Right forelimb (tissue), 1 donor: ENCODE data around the gene ALCAM.

Experiments used
- DNase-seq: peaks from one replicate; pipeline ENCODE4 v3.0.0-alpha.2; 2018

The ALCAM gene

GRCh38 chr3:105497386-105497785, 130.7 kb downstream of the ALCAM start:
- no peak for DNase-seq

GRCh38 chr3:105499961-105500360, 133.3 kb downstream of the ALCAM start:
- DNase-seq = no peak

DNA sequence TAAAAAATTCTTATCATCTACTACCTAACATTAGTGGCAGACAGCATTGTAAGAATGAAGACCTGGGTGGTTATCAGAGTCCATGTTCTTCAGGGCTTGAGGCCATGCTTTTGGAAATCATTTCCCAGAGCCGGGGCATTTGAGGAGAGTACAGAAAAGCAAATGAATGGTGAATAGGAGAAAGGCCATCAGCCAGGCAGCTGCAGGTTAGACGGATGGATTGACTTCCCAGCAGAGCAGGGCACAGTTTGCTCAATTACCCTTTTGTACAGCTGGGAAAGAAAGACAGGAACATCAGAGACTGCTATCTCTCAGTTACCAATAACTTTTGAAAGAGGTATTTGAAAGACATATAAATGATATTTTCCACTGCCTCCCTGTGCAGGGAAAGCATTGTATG, 135.6 kb downstream of the ALCAM start:
- no peak for DNase-seq

GRCh38 chr3:105503191-105503593, 136.5 kb downstream of the ALCAM start:
- no peak for DNase-seq

GRCh38 chr3:105504440-105504951, 137.8 kb downstream of the ALCAM start:
- DNase-seq = no peak

DNA sequence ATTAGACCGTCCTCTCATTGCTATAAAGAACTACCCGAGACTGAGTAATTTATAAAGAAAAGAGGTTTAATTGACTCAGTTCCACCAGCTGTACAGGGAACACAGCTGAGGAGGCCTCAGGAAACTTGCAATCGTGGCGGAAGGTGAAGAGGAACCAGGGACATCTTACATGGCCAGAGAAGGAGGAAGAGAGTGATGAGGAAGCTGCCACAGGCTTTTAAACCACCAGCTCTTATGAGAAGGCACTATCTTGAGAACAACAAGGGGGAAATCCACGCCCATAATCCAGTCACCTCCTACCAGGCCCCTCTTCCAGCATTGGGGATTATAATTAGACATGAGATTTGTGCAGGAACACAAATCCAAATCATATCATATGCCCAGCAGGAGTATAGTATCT, 138.5 kb downstream of the ALCAM start:
- no peak for DNase-seq

GRCh38 chr3:105511031-105511430, 144.3 kb downstream of the ALCAM start:
- no peak for DNase-seq

DNA sequence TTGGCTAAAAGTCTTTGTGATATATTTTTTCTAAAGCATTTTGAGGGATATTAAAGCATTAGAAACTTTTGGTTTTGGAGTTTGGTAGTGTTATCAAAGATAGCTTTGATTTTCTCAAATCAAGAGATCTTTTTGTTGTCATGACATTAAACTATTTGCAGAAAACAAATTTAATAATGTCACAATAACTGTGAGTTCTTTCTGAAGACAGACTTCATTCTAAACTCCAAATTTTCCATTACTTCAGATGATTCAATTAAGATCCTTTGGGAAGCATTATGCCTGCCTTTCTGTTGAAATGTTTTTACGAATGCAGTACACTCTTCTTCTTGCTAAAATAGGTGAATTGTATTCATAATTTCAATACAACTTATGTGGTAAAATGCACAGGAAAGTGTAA, 145.4 kb downstream of the ALCAM start:
- no peak for DNase-seq

GRCh38 chr3:105513042-105513441, 146.3 kb downstream of the ALCAM start:
- no peak for DNase-seq

DNA sequence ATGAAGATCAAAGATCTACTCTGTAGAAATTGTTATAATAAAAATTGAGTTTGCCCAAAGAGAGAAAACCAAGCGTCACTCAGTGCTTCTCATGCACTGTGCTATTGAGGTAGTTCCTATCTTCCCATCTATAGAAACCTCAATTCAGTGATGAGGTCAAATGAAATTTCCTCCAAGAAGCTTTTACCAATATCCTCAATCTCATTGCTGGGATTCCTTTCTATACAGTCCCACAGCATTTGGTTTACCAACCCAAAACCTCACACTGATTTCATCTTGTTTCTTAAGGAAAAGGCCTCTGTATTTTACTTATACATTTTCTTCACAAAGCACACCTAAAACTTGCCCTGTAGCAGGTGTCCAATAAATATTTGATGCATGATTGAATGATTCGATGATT, 147.2 kb downstream of the ALCAM start:
- DNase-seq = no peak

GRCh38 chr3:105515372-105515771, 148.7 kb downstream of the ALCAM start:
- no peak for DNase-seq

- DNase-seq = no peak
These were observed 150.3 kb downstream of the ALCAM start for GRCh38 chr3:105516972-105517371.

- no peak for DNase-seq
These were observed 151.5 kb downstream of the ALCAM start for GRCh38 chr3:105518203-105518602.

DNA sequence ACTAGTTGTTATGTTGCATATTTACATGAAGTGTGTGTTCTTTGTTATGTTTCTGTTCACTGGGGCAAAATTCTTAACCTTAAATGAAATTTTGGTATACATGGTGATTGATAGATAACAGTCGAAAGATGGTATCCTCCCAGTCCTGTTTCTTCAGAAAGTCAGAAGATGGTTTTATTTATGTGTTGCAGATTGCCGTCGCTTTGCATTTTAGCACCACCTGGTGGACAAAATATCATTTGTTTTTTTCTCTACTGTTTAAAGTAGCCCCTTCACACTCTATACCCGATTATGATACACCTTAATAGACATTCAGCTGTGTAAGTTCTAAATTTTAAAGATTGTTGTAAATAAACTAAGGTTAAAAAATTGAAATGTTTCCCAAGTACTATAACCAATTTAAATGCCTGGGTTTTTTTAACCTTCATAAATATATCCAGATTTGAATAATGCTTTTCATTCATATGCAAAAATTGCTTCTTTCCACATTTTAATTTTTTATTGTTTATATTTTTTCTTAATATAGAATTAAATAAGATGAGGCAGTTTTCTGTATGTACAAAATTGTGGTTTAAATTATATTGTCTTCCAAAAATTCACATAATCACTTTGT, 152.2 kb downstream of the ALCAM start:
- DNase-seq = no peak

DNA sequence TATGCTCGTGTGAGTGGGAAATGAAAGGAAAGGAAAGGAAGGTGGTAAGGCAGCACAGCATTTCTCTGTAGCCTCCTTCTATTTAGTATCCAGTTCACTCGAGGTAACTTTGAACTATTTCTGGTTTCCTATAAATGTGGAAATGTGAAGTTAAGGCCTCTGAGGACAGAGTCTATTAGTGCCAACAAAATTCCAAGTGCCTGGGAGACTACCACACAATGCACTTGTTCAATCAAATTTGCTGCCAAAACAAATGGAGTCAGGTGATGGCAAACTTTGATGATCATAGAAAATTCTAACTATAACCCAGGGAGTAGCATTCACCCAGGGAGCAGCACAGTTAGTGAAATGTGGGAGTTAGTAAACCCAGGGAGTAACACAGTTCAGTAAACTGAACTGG, 155.1 kb downstream of the ALCAM start:
- DNase-seq = no peak

- DNase-seq = no peak
These were observed 156.8 kb downstream of the ALCAM start for GRCh38 chr3:105523501-105523900.

- DNase-seq = no peak
These were observed 158.8 kb downstream of the ALCAM start for GRCh38 chr3:105525531-105525930.

DNA sequence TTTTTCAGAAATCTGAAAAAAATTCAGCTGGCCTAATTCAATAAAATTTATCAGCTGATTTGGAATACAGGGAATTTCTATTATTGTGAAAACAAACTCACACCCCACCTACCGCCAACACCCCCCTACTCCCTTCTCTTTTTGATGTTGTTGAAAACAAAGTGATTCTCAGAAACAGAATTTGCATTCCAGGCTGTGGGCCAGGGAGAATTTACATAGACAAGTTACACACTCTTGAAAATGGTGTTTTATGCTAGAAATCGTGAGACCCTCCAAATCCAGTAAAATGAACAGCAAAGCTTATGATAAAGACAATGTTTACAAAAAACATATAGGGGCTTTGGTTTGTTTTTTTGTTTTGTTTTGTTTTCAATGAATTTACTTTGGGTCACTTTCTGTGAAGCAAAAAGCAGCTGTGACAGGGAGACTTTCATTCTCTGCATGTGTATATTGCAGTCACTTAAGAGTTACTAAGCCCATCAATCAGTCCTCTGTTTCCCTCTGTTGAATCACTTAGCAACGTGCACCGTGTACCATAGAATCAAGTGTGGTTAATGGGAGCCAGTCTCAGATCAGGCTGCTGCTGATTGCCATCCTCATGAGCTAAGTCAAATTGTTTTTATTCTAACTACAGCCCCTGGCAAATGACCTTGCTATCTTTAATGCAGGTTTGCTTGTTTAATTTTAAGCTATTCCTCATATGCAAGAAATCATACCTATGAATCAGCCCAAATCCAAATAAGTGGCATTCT, 159.8 kb downstream of the ALCAM start:
- DNase-seq = no peak

GRCh38 chr3:105527535-105527934, 160.8 kb downstream of the ALCAM start:
- no peak for DNase-seq

- DNase-seq = no peak
These were observed 161.2 kb downstream of the ALCAM start for GRCh38 chr3:105527949-105528348.

DNA sequence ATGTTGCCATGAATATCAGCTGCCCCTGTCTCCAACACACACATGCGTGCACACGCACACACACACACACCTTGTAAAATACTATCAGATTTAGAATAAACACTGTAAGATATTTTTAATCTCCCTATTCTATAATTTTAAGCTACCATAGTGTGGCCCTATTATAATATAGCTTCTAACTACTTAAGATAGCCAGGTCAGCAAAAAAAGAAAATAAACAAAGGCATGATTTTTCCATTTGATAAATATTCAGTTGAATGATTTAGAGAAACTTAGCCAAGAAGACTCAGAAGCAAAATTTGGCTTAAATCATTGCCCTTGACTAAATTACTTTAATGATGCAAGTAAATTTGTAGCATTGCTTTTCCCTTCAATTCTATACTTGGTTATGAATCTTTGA, 162.2 kb downstream of the ALCAM start:
- no peak for DNase-seq

DNA sequence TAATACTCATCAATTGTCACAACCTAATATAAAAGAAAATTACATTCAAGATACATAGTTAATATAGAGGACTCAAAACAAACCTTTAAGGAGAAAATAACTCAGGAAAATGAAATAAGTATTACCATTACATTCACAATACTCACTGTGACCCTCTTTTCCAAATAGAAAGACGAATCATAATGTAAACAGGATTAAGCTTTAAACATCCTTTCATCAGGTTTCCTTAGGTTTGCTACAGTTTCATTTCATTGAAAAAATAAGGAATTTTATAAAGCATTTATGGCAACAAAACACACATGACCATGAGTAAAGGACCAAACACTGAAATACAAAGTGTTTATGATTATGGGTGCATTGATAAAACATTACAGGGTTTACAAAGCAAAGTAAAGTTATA, 162.7 kb downstream of the ALCAM start:
- no peak for DNase-seq

DNA sequence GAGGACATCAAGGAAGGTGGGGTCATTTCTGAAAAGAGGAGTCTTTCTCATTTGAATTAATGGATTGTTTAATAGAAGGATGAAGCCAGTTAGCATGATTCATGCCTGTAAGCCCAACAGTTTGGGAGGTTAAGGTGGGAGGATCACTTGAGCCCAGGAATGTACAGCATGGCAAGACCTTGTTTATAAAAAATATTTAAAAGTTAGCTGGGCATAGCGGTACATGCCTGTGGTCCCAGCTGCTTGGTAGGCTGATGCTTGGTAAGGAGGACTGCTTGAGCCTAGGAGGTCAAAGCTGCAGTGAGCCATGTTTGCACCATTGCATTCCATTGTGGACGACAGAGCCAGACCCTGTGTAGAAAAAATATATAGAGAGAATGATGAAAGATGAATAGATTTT, 165.5 kb downstream of the ALCAM start:
- DNase-seq = no peak

GRCh38 chr3:105533960-105534359, 167.3 kb downstream of the ALCAM start:
- DNase-seq = no peak

- no peak for DNase-seq
These were observed 167.8 kb downstream of the ALCAM start for GRCh38 chr3:105534491-105534890.
